Measurements from ENCODE around the gene BSG. TPM values are rescaled to one million over a fixed set of nuclear protein-coding genes. Genes with fewer than 3 reads are reported as not detected.
"Not testable (repeated sequence)": the region's sequence is repeated elsewhere in the genome, so short reads cannot be mapped to it uniquely, and the experiment has no call there.

BSG gene
- total RNA-seq, 1 experiment from 2014 or later: 354 TPM

- CTCF ChIA-PET: no interaction called here
- TF ChIP-seq CTCF (IDR thresholded peaks at IDR 0.05; ENCODE audit: unreplicated experiment): no peak
- no peaks in the 10 kb centered on the region for H3K27me3 Mint-ChIP-seq (ENCODE audit: unreplicated experiment)
- no TSS peak for BruUV-seq (replicated peaks)
- no peak overlapping the region for H3K27ac Mint-ChIP-seq (ENCODE audit: unreplicated experiment)
- no peaks in the 10 kb centered on the region for H3K9me3 Mint-ChIP-seq (ENCODE audit: low read depth, unreplicated experiment)
- no peaks in the 10 kb centered on the region for H3K4me1 Mint-ChIP-seq (ENCODE audit: low read depth, unreplicated experiment)
- intact Hi-C loops (cut with micrococcal nuclease; ENCODE audit: unreplicated experiment): no loop called here
- H3K36me3 Mint-ChIP-seq (ENCODE audit: insufficient read depth, unreplicated experiment): peaks cover 53% of the 10 kb centered on the region
- no peak for DNase-seq
- no peak overlapping the region for H3K4me3 Mint-ChIP-seq (ENCODE audit: low read depth, unreplicated experiment)
Observed at GRCh38 chr19:628168-628567, 55.8 kb downstream of the BSG start.

GRCh38 chr19:629515-629914, 57.1 kb downstream of the BSG start:
- DNase-seq; H3K4me1 Mint-ChIP-seq (ENCODE audit: low read depth, unreplicated experiment); H3K27me3 Mint-ChIP-seq (ENCODE audit: unreplicated experiment); BruUV-seq (replicated peaks); CTCF ChIA-PET; intact Hi-C loops (cut with micrococcal nuclease; ENCODE audit: unreplicated experiment); H3K27ac Mint-ChIP-seq (ENCODE audit: unreplicated experiment); H3K9me3 Mint-ChIP-seq (ENCODE audit: low read depth, unreplicated experiment); H3K4me3 Mint-ChIP-seq (ENCODE audit: low read depth, unreplicated experiment): not testable (repeated sequence)
- peaks cover 61% of the 10 kb centered on the region for H3K36me3 Mint-ChIP-seq (ENCODE audit: insufficient read depth, unreplicated experiment)

- Mint-ChIP-seq H3K27ac (ENCODE audit: unreplicated experiment) (no peak overlapping the region), H3K36me3 (ENCODE audit: insufficient read depth, unreplicated experiment) (peaks cover 60% of the 10 kb centered on the region), H3K4me1 (ENCODE audit: low read depth, unreplicated experiment) (no peaks in the 10 kb centered on the region), H3K27me3 (ENCODE audit: unreplicated experiment) (no peaks in the 10 kb centered on the region), H3K9me3 (ENCODE audit: low read depth, unreplicated experiment) (no peaks in the 10 kb centered on the region), H3K4me3 (ENCODE audit: low read depth, unreplicated experiment) (no peak overlapping the region)
- CTCF ChIA-PET: no interaction called here
- no peak for TF ChIP-seq CTCF (IDR thresholded peaks at IDR 0.05; ENCODE audit: unreplicated experiment)
- DNase-seq: no peak
- BruUV-seq (replicated peaks): no TSS peak
- intact Hi-C loops (cut with micrococcal nuclease; ENCODE audit: unreplicated experiment): no loop called here
Observed at GRCh38 chr19:629961-630714, 57.7 kb downstream of the BSG start.

- CTCF ChIA-PET: no interaction called here
- peak; percentile 25 for DNase-seq
- Mint-ChIP-seq H3K27ac (ENCODE audit: unreplicated experiment) (peak overlapping the region; percentile 86), H3K4me3 (ENCODE audit: low read depth, unreplicated experiment) (peak overlapping the region; percentile 88), H3K9me3 (ENCODE audit: low read depth, unreplicated experiment) (no peaks in the 10 kb centered on the region), H3K4me1 (ENCODE audit: low read depth, unreplicated experiment) (no peaks in the 10 kb centered on the region), H3K36me3 (ENCODE audit: insufficient read depth, unreplicated experiment) (peaks cover 46% of the 10 kb centered on the region), H3K27me3 (ENCODE audit: unreplicated experiment) (no peaks in the 10 kb centered on the region)
- no peak for TF ChIP-seq CTCF (IDR thresholded peaks at IDR 0.05; ENCODE audit: unreplicated experiment)
- intact Hi-C loops (cut with micrococcal nuclease; ENCODE audit: unreplicated experiment): no loop called here
- BruUV-seq (replicated peaks): no TSS peak
Observed at GRCh38 chr19:632579-633067, 60.2 kb downstream of the BSG start.

Other genes with a start within 250 kb of the BSG start
- gene MIER2, start 227.8 kb upstream of the BSG start, total RNA-seq (2022): 22.8 and 28.4 TPM in 2 replicates
- 0.12 and 0.15 TPM in 2 replicates for gene C2CD4C, start 163.4 kb upstream of the BSG start, total RNA-seq (2022)
- gene SHC2, start 111.6 kb upstream of the BSG start, total RNA-seq (2022): 8.3 and 8.4 TPM in 2 replicates
- 0.34 and 0.47 TPM in 2 replicates for gene MADCAM1, start 76.1 kb upstream of the BSG start, total RNA-seq (2022)
- 8.6 and 9.0 TPM in 2 replicates for gene TPGS1, start 65.1 kb upstream of the BSG start, total RNA-seq (2022)
- gene CDC34, start 40.8 kb upstream of the BSG start, total RNA-seq (2022): 46.1 and 50.6 TPM in 2 replicates
- 0.42 TPM in 1 of 2 replicates, not detected in the other for gene GZMM, start 28.5 kb upstream of the BSG start, total RNA-seq (2022)
- gene HCN2, start 17.3 kb downstream of the BSG start, total RNA-seq (2022): 0.09 and 0.32 TPM in 2 replicates
- 51.4 and 57.5 TPM in 2 replicates for gene POLRMT, start 60.9 kb downstream of the BSG start, total RNA-seq (2022)
- 0.24 and 0.39 TPM in 2 replicates for gene FGF22, start 67.3 kb downstream of the BSG start, total RNA-seq (2022)
- gene RNF126, start 90.6 kb downstream of the BSG start, total RNA-seq (2022): 44.8 and 46.4 TPM in 2 replicates
- 6.9 and 7.1 TPM in 2 replicates for gene FSTL3, start 103.8 kb downstream of the BSG start, total RNA-seq (2022)
- not detected in 2 replicates for gene PRSS57, start 122.9 kb downstream of the BSG start, total RNA-seq (2022)
- gene PALM, start 136.3 kb downstream of the BSG start, total RNA-seq (2022): 0.56 and 0.83 TPM in 2 replicates
- gene MISP, start 178.5 kb downstream of the BSG start, total RNA-seq (2022): 73.9 and 90.5 TPM in 2 replicates
- 380 and 409 TPM in 2 replicates for gene PTBP1, start 224.9 kb downstream of the BSG start, total RNA-seq (2022)
- gene PLPPR3, start 249.4 kb downstream of the BSG start, total RNA-seq (2022): 0.27 TPM in 1 of 2 replicates, not detected in the other

Measured in Calu3 (cell line).